Calu3 (cell line): ENCODE data around the gene GPC1. TPM values are rescaled to one million over a fixed set of nuclear protein-coding genes. Genes with fewer than 3 reads are reported as not detected.

ENCODE experiments used
- BruUV-seq: library from RNA; stranded (reverse); fragments of 400-500 nt; replicated peaks from 2 replicates; lab custom pipeline; 2021; lab: Mats Ljungman, UMichigan
- CTCF ChIA-PET: fragments of 300-600 bp; sonication (Branson Sonifier 250); formaldehyde crosslinking; loops from one replicate; lab custom pipeline; 2022; ENCODE audit warnings: antibody characterized with exemption; lab: Charles Lee
- DNase-seq: peaks from one replicate; pipeline ENCODE4 v3.0.0; 2022
- H3K27ac Mint-ChIP-seq: one replicate; pipeline ENCODE4 v1.8.0; 2022; ENCODE audit warnings: mixed read lengths; ENCODE audit not compliant: unreplicated experiment
- H3K27me3 Mint-ChIP-seq: one replicate; pipeline ENCODE4 v1.8.0; 2022; ENCODE audit warnings: mixed read lengths; ENCODE audit not compliant: unreplicated experiment
- H3K36me3 Mint-ChIP-seq: one replicate; pipeline ENCODE4 v1.8.0; 2022; ENCODE audit warnings: mild to moderate bottlenecking, moderate library complexity, mixed read lengths; ENCODE audit not compliant: insufficient read depth, unreplicated experiment
- H3K4me1 Mint-ChIP-seq: one replicate; pipeline ENCODE4 v1.8.0; 2022; ENCODE audit warnings: mild to moderate bottlenecking, low read depth, mixed read lengths; ENCODE audit not compliant: unreplicated experiment
- H3K4me3 Mint-ChIP-seq: one replicate; pipeline ENCODE4 v1.8.0; 2022; ENCODE audit warnings: mild to moderate bottlenecking, low read depth, moderate library complexity, mixed read lengths; ENCODE audit not compliant: unreplicated experiment
- H3K9me3 Mint-ChIP-seq: one replicate; pipeline ENCODE4 v1.8.0; 2022; ENCODE audit warnings: low read depth, mixed read lengths; ENCODE audit not compliant: unreplicated experiment
- intact Hi-C: fragments of 100-400 bp; cut with micrococcal nuclease; formaldehyde crosslinking; loops from one replicate; pipeline ENCODE4 v1.10.0; 2022; ENCODE audit not compliant: unreplicated experiment
- total RNA-seq: library from RNA; stranded (reverse); gene quantifications from 2 replicates; pipeline ENCODE4 v1.2.3, GENCODE V29; 2022
- TF ChIP-seq, protein P1 (sequence below): fragments of 200-600 bp; IDR thresholded peaks from one replicate; pipeline ENCODE4 v1.8.0; 2022; ENCODE audit warnings: antibody characterized with exemption; ENCODE audit not compliant: unreplicated experiment

GPC1 gene
- total RNA-seq, 1 experiment from 2014 or later: 51.5 TPM

DNA sequence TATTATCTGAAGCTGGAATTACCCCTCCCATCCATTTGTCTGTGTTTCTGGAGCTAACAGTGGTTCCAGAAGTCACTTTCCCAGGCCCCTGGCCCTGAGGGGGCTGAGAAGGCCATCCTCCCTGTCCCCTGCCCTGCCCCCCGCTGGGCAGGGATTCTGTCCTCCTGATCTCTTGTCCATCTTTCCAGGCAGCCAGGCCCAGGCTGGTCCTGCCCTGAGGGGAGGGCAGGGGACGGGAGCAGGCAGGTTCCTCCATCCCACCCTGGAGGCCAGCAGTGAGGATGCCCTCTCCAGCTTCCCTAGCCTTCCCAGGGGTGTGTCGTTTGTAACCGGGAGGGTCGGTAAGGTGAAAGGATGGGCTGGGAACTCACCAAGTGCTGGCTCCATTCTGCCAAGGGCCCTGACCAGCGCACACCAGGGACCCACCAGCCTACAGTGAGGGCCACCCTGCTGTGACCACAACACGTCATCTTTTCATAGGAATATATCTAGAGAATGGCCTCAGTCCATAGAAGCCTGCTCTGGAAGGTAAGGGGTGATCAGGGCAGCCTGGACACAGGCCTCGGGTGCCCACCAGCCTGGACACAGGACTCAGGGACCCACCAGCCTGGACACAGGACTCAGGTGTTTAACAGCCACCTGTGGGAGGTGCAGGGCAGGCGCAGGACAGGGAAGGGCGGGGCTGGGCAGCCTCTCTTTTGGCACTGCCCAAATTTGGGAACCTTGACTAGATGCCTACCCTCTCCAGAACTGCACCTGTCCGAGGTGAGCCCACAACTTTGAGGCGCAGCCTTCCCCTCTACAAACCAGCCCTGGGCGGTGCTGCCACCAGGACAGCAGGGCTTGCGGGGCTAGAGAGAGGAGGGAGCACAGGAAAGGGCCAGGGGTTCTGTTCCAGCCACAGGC, 35.8 kb upstream of the GPC1 start:
- intact Hi-C loops: no loop called here
- H3K27ac Mint-ChIP-seq: no peak overlapping the region
- no TSS peak for BruUV-seq
- peaks cover 53% of the 10 kb centered on the region for H3K27me3 Mint-ChIP-seq
- H3K4me3 Mint-ChIP-seq: no peak overlapping the region
- no peak for DNase-seq
- CTCF ChIA-PET: no interaction called here
- no peaks in the 10 kb centered on the region for H3K4me1 Mint-ChIP-seq
- H3K9me3 Mint-ChIP-seq: no peaks in the 10 kb centered on the region
- TF ChIP-seq, protein P1, sequence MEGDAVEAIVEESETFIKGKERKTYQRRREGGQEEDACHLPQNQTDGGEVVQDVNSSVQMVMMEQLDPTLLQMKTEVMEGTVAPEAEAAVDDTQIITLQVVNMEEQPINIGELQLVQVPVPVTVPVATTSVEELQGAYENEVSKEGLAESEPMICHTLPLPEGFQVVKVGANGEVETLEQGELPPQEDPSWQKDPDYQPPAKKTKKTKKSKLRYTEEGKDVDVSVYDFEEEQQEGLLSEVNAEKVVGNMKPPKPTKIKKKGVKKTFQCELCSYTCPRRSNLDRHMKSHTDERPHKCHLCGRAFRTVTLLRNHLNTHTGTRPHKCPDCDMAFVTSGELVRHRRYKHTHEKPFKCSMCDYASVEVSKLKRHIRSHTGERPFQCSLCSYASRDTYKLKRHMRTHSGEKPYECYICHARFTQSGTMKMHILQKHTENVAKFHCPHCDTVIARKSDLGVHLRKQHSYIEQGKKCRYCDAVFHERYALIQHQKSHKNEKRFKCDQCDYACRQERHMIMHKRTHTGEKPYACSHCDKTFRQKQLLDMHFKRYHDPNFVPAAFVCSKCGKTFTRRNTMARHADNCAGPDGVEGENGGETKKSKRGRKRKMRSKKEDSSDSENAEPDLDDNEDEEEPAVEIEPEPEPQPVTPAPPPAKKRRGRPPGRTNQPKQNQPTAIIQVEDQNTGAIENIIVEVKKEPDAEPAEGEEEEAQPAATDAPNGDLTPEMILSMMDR: no peak
- peaks cover 6% of the 10 kb centered on the region for H3K36me3 Mint-ChIP-seq

GRCh38 chr2:240400371-240401161, 34.9 kb upstream of the GPC1 start:
- CTCF ChIA-PET: no interaction called here
- Mint-ChIP-seq H3K27me3 (peaks cover 60% of the 10 kb centered on the region), H3K36me3 (peaks cover 6% of the 10 kb centered on the region), H3K4me3 (no peak overlapping the region), H3K9me3 (no peaks in the 10 kb centered on the region), H3K4me1 (no peaks in the 10 kb centered on the region), H3K27ac (no peak overlapping the region)
- intact Hi-C loops: no loop called here
- TF ChIP-seq, protein P1: no peak
- DNase-seq: no peak
- no TSS peak for BruUV-seq

GRCh38 chr2:240401308-240401707, 34.2 kb upstream of the GPC1 start:
- no peaks in the 10 kb centered on the region for H3K9me3 Mint-ChIP-seq
- no peak overlapping the region for H3K27ac Mint-ChIP-seq
- DNase-seq: no peak
- no peaks in the 10 kb centered on the region for H3K4me1 Mint-ChIP-seq
- BruUV-seq: no TSS peak
- intact Hi-C loops: no loop called here
- TF ChIP-seq, protein P1: no peak
- H3K27me3 Mint-ChIP-seq: peaks cover 62% of the 10 kb centered on the region
- H3K36me3 Mint-ChIP-seq: peaks cover 6% of the 10 kb centered on the region
- no peak overlapping the region for H3K4me3 Mint-ChIP-seq
- CTCF ChIA-PET: no interaction called here

GRCh38 chr2:240401781-240402551, 33.5 kb upstream of the GPC1 start:
- DNase-seq: no peak
- Mint-ChIP-seq H3K4me1 (no peaks in the 10 kb centered on the region), H3K4me3 (no peak overlapping the region), H3K27me3 (peaks cover 68% of the 10 kb centered on the region), H3K9me3 (no peaks in the 10 kb centered on the region), H3K36me3 (peaks cover 6% of the 10 kb centered on the region), H3K27ac (no peak overlapping the region)
- BruUV-seq: no TSS peak
- CTCF ChIA-PET: no interaction called here
- TF ChIP-seq, protein P1: no peak
- intact Hi-C loops: no loop called here
